HFFc6 (cell line): ENCODE results near the gene PHKG2. TPM values are rescaled to one million over a fixed set of nuclear protein-coding genes. Genes with fewer than 3 reads are reported as not detected.

Experiments used
- DNase-seq: peaks from one replicate; pipeline ENCODE4 v3.0.0-alpha.2; 2018
- H3K27ac Mint-ChIP-seq: 2 replicates; pipeline ENCODE4 v1.8.0; 2020; ENCODE audit warnings: mild to moderate bottlenecking, mixed read lengths
- H3K27me3 Mint-ChIP-seq: 2 replicates; pipeline ENCODE4 v1.8.0; 2021; ENCODE audit warnings: mild to moderate bottlenecking, moderate library complexity, mixed read lengths; ENCODE audit not compliant: insufficient read depth
- H3K36me3 Mint-ChIP-seq: 2 replicates; pipeline ENCODE4 v1.8.0; 2021; ENCODE audit warnings: low read depth, mixed read lengths
- H3K4me1 Mint-ChIP-seq: 2 replicates; pipeline ENCODE4 v1.8.0; 2020; ENCODE audit warnings: low read depth, mixed read lengths
- H3K4me3 Mint-ChIP-seq: 2 replicates; pipeline ENCODE4 v1.8.0; 2020; ENCODE audit warnings: mild to moderate bottlenecking, moderate library complexity, mixed read lengths
- H3K9me3 Mint-ChIP-seq: 2 replicates; pipeline ENCODE4 v1.8.0; 2020; ENCODE audit warnings: mild to moderate bottlenecking, mixed read lengths
- CTCF ChIP-seq: fragments of 200-600 bp; sonication (generic); IDR thresholded peaks from 2 replicates; pipeline ENCODE4 v1.5.0; 2021; ENCODE audit warnings: antibody characterized with exemption, mild to moderate bottlenecking
- total RNA-seq, 6 experiments: library from RNA; stranded (reverse); fragmentation: NEBNext Ultra II Directional; extraction: Animal tissue kit (Norgen Biotek cat#: 25700); gene quantifications; 2 replicates in 1 of 6; 3 replicates in 5 of 6; pipeline ENCODE4 v1.2.3, GENCODE V29; 2021

PHKG2 gene
- total RNA-seq, 6 experiments from 2014 or later = 26.6 to 31.0 (median 27.7) TPM

GRCh38 chr16:30715750-30716445 is 32.3 kb upstream of the PHKG2 start:
- Mint-ChIP-seq H3K27me3 (peaks cover 5% of the 10 kb centered on the region), H3K4me3 (peak overlapping the region; percentile 46), H3K27ac (peak overlapping the region; percentile 88), H3K36me3 (peaks cover 66% of the 10 kb centered on the region), H3K9me3 (no peaks in the 10 kb centered on the region), H3K4me1 (peaks cover 40% of the 10 kb centered on the region)
- TF ChIP-seq CTCF = no peak
- DNase-seq = peak; percentile 40

- DNase-seq = no peak
- Mint-ChIP-seq H3K4me1 (peaks cover 19% of the 10 kb centered on the region), H3K27me3 (peaks cover 6% of the 10 kb centered on the region), H3K27ac (no peak overlapping the region), H3K9me3 (no peaks in the 10 kb centered on the region), H3K36me3 (peaks cover 67% of the 10 kb centered on the region), H3K4me3 (no peak overlapping the region)
- TF ChIP-seq CTCF = no peak
Measured at GRCh38 chr16:30720086-30720485, 28.1 kb upstream of the PHKG2 start.

- H3K4me1 Mint-ChIP-seq = peaks cover 13% of the 10 kb centered on the region
- TF ChIP-seq CTCF = no peak
- peak overlapping the region; percentile 26; the same call in 1 of the 2 replicates for H3K27ac Mint-ChIP-seq
Measured at GRCh38 chr16:30720694-30721093, 27.5 kb upstream of the PHKG2 start.

GRCh38 chr16:30721167-30721566 is 27.1 kb upstream of the PHKG2 start:
- H3K27ac Mint-ChIP-seq = no peak overlapping the region
- H3K36me3 Mint-ChIP-seq = peaks cover 65% of the 10 kb centered on the region
- DNase-seq = no peak
- peaks cover 3% of the 10 kb centered on the region for H3K27me3 Mint-ChIP-seq
- no peak overlapping the region for H3K4me3 Mint-ChIP-seq
- peaks cover 9% of the 10 kb centered on the region for H3K4me1 Mint-ChIP-seq
- TF ChIP-seq CTCF = no peak
- H3K9me3 Mint-ChIP-seq = no peaks in the 10 kb centered on the region

More at GRCh38 chr16:30720694-30721093, 27.5 kb upstream of the PHKG2 start:
- Mint-ChIP-seq H3K4me3 (no peak overlapping the region), H3K9me3 (no peaks in the 10 kb centered on the region), H3K27me3 (peaks cover 6% of the 10 kb centered on the region), H3K36me3 (peaks cover 65% of the 10 kb centered on the region)
- no peak for DNase-seq

- H3K36me3 Mint-ChIP-seq = peaks cover 62% of the 10 kb centered on the region
- no peak overlapping the region for H3K4me3 Mint-ChIP-seq
- H3K27me3 Mint-ChIP-seq = peaks cover 1% of the 10 kb centered on the region
- peaks cover 4% of the 10 kb centered on the region for H3K4me1 Mint-ChIP-seq
- no peak for TF ChIP-seq CTCF
- no peak overlapping the region for H3K27ac Mint-ChIP-seq
- no peaks in the 10 kb centered on the region for H3K9me3 Mint-ChIP-seq
- no peak for DNase-seq
Measured at GRCh38 chr16:30721606-30722005, 26.6 kb upstream of the PHKG2 start.
